Trophoblast cell (in vitro differentiated cells and primary cell): ENCODE data around the gene TMEM263.
"Not testable (repeated sequence)": the region's sequence is repeated elsewhere in the genome, so short reads cannot be mapped to it uniquely, and the experiment has no call there.

Source experiments
- DNase-seq, 2 donors: peaks; one replicate each; pipeline ENCODE4 v3.0.0-alpha.2; 2016
- H2AFZ ChIP-seq: 2 replicates; pipeline ENCODE4 v1.6.1; 2013; ENCODE audit warnings: low read length, moderate library complexity, mild to moderate bottlenecking; ENCODE audit not compliant: insufficient read depth, poor library complexity
- H2AK5ac ChIP-seq: 2 replicates; pipeline ENCODE4 v1.6.1; 2013; ENCODE audit warnings: mild to moderate bottlenecking, low read length
- H2BK120ac ChIP-seq: 2 replicates; pipeline ENCODE4 v1.6.1; 2013; ENCODE audit warnings: low read length, mild to moderate bottlenecking, moderate library complexity; ENCODE audit not compliant: insufficient read depth, poor library complexity
- H2BK12ac ChIP-seq: 2 replicates; pipeline ENCODE4 v1.6.1; 2013; ENCODE audit warnings: mild to moderate bottlenecking, low read length, moderate library complexity
- H2BK5ac ChIP-seq: 2 replicates; pipeline ENCODE4 v1.6.1; 2013; ENCODE audit warnings: low read length, low read depth, moderate library complexity, mild to moderate bottlenecking; ENCODE audit not compliant: poor library complexity
- H3K14ac ChIP-seq: 2 replicates; pipeline ENCODE4 v1.6.1; 2013; ENCODE audit warnings: mild to moderate bottlenecking, low read length
- H3K18ac ChIP-seq: 2 replicates; pipeline ENCODE4 v1.6.1; 2013; ENCODE audit warnings: mild to moderate bottlenecking, low read length
- H3K23ac ChIP-seq: 2 replicates; pipeline ENCODE4 v1.6.1; 2013; ENCODE audit warnings: low read length
- H3K27ac ChIP-seq: 2 replicates; pipeline ENCODE4 v1.5.1; 2013; ENCODE audit warnings: low read depth, mild to moderate bottlenecking, inconsistent platforms, low read length, moderate library complexity
- H3K27me3 ChIP-seq: 2 replicates; pipeline ENCODE4 v1.6.1; 2013; ENCODE audit warnings: inconsistent platforms, mild to moderate bottlenecking, low read length, moderate library complexity; ENCODE audit not compliant: insufficient read depth
- H3K36me3 ChIP-seq, 2 experiments: 1 replicate in 1 of 2; 2 replicates in 1 of 2; pipeline ENCODE4 v1.6.1; 2013; ENCODE audit warnings: low read length in 2 of 2, mild to moderate bottlenecking in 2 of 2, moderate library complexity in 1 of 2; ENCODE audit not compliant: insufficient read depth in 2 of 2, control insufficient read depth in 1 of 2
- H3K4ac ChIP-seq: 2 replicates; pipeline ENCODE4 v1.6.1; 2013; ENCODE audit warnings: low read depth, mild to moderate bottlenecking, low read length, moderate library complexity
- H3K4me1 ChIP-seq, 2 experiments: 1 replicate in 1 of 2; 2 replicates in 1 of 2; pipeline ENCODE4 v1.6.1; 2013; ENCODE audit warnings: low read length in 2 of 2, mild to moderate bottlenecking in 2 of 2, moderate library complexity in 1 of 2; ENCODE audit not compliant: insufficient read depth in 2 of 2, control insufficient read depth in 1 of 2
- H3K4me2 ChIP-seq: 2 replicates; pipeline ENCODE4 v1.6.1; 2013; ENCODE audit warnings: inconsistent platforms, mild to moderate bottlenecking, low read length, moderate library complexity
- H3K4me3 ChIP-seq: 2 replicates; pipeline ENCODE4 v1.5.1; 2013; ENCODE audit warnings: mild to moderate bottlenecking, low read depth, low read length, inconsistent platforms
- H3K79me1 ChIP-seq: one replicate; pipeline ENCODE4 v1.6.1; 2013; ENCODE audit warnings: low read length
- H3K79me2 ChIP-seq: 2 replicates; pipeline ENCODE4 v1.6.1; 2013; ENCODE audit warnings: low read length, mild to moderate bottlenecking; ENCODE audit not compliant: control insufficient read depth, insufficient read depth, poor library complexity
- H3K9ac ChIP-seq: 2 replicates; pipeline ENCODE4 v1.6.1; 2013; ENCODE audit warnings: mild to moderate bottlenecking, low read length
- H3K9me3 ChIP-seq: 2 replicates; pipeline ENCODE4 v1.6.1; 2013; ENCODE audit warnings: low read depth, mild to moderate bottlenecking, control low read depth, inconsistent platforms, low read length; ENCODE audit not compliant: insufficient read depth
- H4K12ac ChIP-seq: 2 replicates; pipeline ENCODE4 v1.6.1; 2013; ENCODE audit warnings: low read depth, mild to moderate bottlenecking, low read length, moderate library complexity
- H4K8ac ChIP-seq: 2 replicates; pipeline ENCODE4 v1.6.1; 2013; ENCODE audit warnings: low read depth, mild to moderate bottlenecking, low read length, moderate library complexity
- H4K91ac ChIP-seq: one replicate; pipeline ENCODE4 v1.6.1; 2013; ENCODE audit warnings: low read depth, mild to moderate bottlenecking, low read length, moderate library complexity
- WGBS: extraction: QIAGEN DNeasy Blood & Tissue Kit; methylation state at CpG from one replicate; pipeline ENCODE4 v1.1.7; 2013; ENCODE audit warnings: missing lambda C conversion rate; ENCODE audit not compliant: insufficient read length, insufficient coverage; ENCODE audit errors: extremely low coverage; 5-methylcytosine and 5-hydroxymethylcytosine counted together

Gene TMEM263

GRCh38 chr12:106987846-106988245 lies 32.1 kb downstream of the TMEM263 start:
- DNase-seq = peak; percentile 79 to 85
- no peak overlapping the region for H4K8ac ChIP-seq

DNA sequence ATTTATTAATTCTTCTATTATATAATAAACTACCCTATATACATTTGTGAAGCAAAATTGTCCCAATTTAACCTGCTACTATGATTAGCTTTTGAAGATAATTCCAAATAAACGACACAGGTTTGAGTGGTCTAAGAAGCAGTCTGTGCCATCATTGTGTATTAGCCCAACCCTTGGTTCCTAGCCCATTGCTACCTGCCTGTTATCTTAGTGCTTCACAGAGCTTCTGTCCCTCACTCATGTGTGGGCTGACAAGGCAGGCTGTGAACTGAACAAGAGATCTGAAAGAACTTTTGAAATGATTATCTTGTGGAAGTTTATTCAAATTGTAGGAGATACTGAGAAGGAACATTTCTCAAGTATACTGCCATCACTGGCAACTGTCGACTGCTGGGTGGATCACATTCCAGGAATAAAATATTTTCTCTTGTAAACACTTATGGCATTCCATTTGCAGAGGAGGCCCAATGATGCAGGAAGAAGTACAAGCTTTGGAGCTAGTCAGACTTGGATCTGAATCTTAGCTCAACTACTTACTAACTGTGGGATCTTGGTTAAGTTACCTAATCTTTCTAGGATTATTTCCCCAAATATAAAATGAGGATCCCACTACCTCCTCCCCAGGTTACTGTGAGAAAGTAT lies 39.0 kb downstream of the TMEM263 start:
- H4K8ac ChIP-seq = no peak overlapping the region
- peak; percentile 28 to 69 for DNase-seq
- no peak overlapping the region for H2AFZ ChIP-seq
- H3K36me3 ChIP-seq = peaks cover 2% of the 10 kb centered on the region in 2 experiments
- no peak overlapping the region for H4K91ac ChIP-seq
- H3K9ac ChIP-seq = no peak overlapping the region
- no peak overlapping the region for H3K14ac ChIP-seq
- no peak overlapping the region for H4K12ac ChIP-seq
- H2BK5ac ChIP-seq = no peak overlapping the region
- no peak overlapping the region for H3K18ac ChIP-seq
- H3K4me3 ChIP-seq = no peak overlapping the region
- no peaks in the 10 kb centered on the region for H3K4me1 ChIP-seq
- no peak overlapping the region for H2AK5ac ChIP-seq
- H3K23ac ChIP-seq = no peak overlapping the region
- H3K27ac ChIP-seq = no peak overlapping the region
- no CpG with 5 or more reads among the region's 2 CpGs for WGBS
- no peaks in the 10 kb centered on the region for H3K9me3 ChIP-seq
- no peak overlapping the region for H3K4ac ChIP-seq
- no peak overlapping the region for H2BK120ac ChIP-seq
- no peak overlapping the region for H2BK12ac ChIP-seq
- no peaks in the 10 kb centered on the region for H3K27me3 ChIP-seq
- H3K79me1 ChIP-seq = no peaks in the 10 kb centered on the region
- H3K4me2 ChIP-seq = no peak overlapping the region
- no peaks in the 10 kb centered on the region for H3K79me2 ChIP-seq

More at GRCh38 chr12:106987846-106988245, 32.1 kb downstream of the TMEM263 start:
- no peak overlapping the region for H3K4me3 ChIP-seq
- H3K79me1 ChIP-seq = peaks cover 4% of the 10 kb centered on the region
- H2BK12ac ChIP-seq = no peak overlapping the region
- no peak overlapping the region for H2BK5ac ChIP-seq
- H2AFZ ChIP-seq = no peak overlapping the region
- H3K4me1 ChIP-seq = peaks cover 0 to 8% of the 10 kb centered on the region in 2 experiments
- no peak overlapping the region for H4K12ac ChIP-seq
- H3K14ac ChIP-seq = no peak overlapping the region
- no peak overlapping the region for H3K18ac ChIP-seq
- H3K79me2 ChIP-seq = peaks cover 3% of the 10 kb centered on the region
- no peak overlapping the region for H2AK5ac ChIP-seq
- no peaks in the 10 kb centered on the region for H3K27me3 ChIP-seq
- no peak overlapping the region for H3K4me2 ChIP-seq
- no peak overlapping the region for H3K27ac ChIP-seq
- no peak overlapping the region for H3K23ac ChIP-seq
- no peak overlapping the region for H3K4ac ChIP-seq
- H3K9me3 ChIP-seq = no peaks in the 10 kb centered on the region
- H3K9ac ChIP-seq = no peak overlapping the region
- H4K91ac ChIP-seq = no peak overlapping the region
- H3K36me3 ChIP-seq = peaks cover 0 to 8% of the 10 kb centered on the region in 2 experiments
- no peak overlapping the region for H2BK120ac ChIP-seq
- WGBS = no CpG with 5 or more reads among the region's 6 CpGs

- H2BK12ac ChIP-seq, DNase-seq, H3K14ac ChIP-seq, H2BK120ac ChIP-seq, H3K9me3 ChIP-seq, H3K27ac ChIP-seq, H3K4me3 ChIP-seq, H4K8ac ChIP-seq, H2BK5ac ChIP-seq, H4K12ac ChIP-seq, H3K4me1 ChIP-seq, H3K79me2 ChIP-seq, H2AFZ ChIP-seq, H3K23ac ChIP-seq, H3K9ac ChIP-seq, H3K36me3 ChIP-seq, H3K18ac ChIP-seq, H4K91ac ChIP-seq, H3K79me1 ChIP-seq, H3K27me3 ChIP-seq, H3K4ac ChIP-seq, H3K4me2 ChIP-seq, H2AK5ac ChIP-seq: not testable (repeated sequence)
- WGBS = no CpG with 5 or more reads among the region's 5 CpGs
These were observed 40.4 kb downstream of the TMEM263 start for GRCh38 chr12:106996102-106996501.

DNA sequence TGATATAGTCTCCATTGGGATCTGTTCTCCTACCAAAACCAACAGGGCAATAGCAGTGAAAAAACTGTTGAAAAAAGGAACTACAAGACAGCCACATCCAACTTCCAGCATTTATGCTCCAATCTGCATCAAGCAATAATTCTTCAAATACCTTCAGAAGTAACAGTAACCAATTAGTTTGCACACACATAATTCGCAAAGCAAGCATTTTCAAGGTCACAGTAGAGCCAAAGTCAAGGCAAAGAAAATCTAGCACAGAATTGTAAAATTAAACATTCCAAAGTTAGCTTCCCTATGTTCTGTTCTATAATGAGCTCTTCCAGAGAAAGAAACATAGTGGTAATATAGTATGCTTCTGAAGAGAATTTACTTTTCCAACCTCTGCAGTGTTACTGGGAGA lies 42.2 kb downstream of the TMEM263 start:
- Histone ChIP-seq H3K9me3 (no peaks in the 10 kb centered on the region), H2BK5ac (no peak overlapping the region), H3K23ac (no peak overlapping the region), H3K79me1 (no peaks in the 10 kb centered on the region), H2AFZ (no peak overlapping the region), H3K4me3 (no peak overlapping the region), H4K91ac (no peak overlapping the region), H2AK5ac (no peak overlapping the region), H4K12ac (no peak overlapping the region), H3K27me3 (no peaks in the 10 kb centered on the region), H2BK120ac (no peak overlapping the region), H3K4me2 (no peak overlapping the region), H3K4ac (no peak overlapping the region), H3K9ac (no peak overlapping the region), H4K8ac (no peak overlapping the region), H3K27ac (no peak overlapping the region), H3K4me1 (no peaks in the 10 kb centered on the region), H3K79me2 (no peaks in the 10 kb centered on the region), H3K36me3 (peaks cover 2 to 5% of the 10 kb centered on the region in 2 experiments), H3K14ac (no peak overlapping the region), H3K18ac (no peak overlapping the region), H2BK12ac (no peak overlapping the region)
- DNase-seq = no peak
- no CpG with 5 or more reads among the region's 1 CpG for WGBS
